GM12801 (cell line): ENCODE data around the gene CRBN.

ENCODE experiments used
- TF ChIP-seq, protein P1 (sequence below): IDR thresholded peaks from one replicate; pipeline ENCODE4 v1.5.1; 2011; ENCODE audit warnings: control low read depth; ENCODE audit not compliant: insufficient read length; ENCODE audit errors: extremely low read depth

The CRBN gene

DNA sequence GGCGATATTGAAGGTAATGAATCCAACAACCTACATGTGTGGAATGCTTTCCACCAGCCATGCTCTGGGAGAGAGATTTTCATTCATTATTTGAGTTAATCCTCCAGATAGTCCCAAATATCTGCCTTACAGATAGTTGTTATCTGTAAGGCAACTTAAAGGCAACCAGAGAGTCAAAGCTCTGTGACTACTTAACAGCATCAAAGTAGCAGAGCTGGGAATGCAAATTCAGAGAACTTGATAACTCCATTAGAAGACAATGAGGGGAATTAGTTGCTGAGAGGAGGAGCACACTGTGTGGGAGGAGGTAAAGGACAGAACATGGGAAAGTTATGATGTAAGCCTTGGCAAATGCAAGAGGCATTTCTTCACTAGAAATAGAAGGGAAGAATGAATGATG is 10.5 kb upstream of the CRBN start:
- TF ChIP-seq, protein P1, sequence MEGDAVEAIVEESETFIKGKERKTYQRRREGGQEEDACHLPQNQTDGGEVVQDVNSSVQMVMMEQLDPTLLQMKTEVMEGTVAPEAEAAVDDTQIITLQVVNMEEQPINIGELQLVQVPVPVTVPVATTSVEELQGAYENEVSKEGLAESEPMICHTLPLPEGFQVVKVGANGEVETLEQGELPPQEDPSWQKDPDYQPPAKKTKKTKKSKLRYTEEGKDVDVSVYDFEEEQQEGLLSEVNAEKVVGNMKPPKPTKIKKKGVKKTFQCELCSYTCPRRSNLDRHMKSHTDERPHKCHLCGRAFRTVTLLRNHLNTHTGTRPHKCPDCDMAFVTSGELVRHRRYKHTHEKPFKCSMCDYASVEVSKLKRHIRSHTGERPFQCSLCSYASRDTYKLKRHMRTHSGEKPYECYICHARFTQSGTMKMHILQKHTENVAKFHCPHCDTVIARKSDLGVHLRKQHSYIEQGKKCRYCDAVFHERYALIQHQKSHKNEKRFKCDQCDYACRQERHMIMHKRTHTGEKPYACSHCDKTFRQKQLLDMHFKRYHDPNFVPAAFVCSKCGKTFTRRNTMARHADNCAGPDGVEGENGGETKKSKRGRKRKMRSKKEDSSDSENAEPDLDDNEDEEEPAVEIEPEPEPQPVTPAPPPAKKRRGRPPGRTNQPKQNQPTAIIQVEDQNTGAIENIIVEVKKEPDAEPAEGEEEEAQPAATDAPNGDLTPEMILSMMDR, result no peak

DNA sequence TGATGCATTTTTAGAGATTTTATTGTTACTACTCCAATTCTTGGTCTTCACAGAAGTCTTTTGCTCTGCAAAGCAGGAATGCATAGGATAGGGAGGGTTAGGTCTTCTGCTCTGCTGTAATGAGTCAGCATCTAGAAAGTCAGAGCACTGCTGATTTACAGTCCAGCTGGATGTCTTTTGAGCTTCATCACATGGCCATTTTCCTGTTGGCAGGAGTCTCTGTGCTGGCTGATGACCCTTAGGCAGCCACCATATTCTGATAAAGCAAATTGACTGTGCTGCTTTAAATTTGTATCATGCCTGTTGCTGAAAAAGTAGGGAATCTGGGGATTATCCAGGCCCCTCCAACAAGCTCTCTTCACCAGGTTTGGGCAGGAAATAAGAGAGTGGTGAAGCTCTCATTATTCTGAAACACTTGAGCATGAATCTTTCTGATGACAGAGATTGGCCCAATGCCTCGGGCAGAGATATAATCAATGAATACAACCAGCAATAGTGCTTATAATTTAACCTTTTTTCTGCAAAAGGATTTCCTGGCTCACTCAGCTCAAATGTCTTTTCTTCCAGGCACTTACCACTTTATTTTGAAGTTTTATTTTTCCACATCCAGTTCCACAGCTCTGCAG is 9.7 kb upstream of the CRBN start:
- TF ChIP-seq, protein P1, result no peak

DNA sequence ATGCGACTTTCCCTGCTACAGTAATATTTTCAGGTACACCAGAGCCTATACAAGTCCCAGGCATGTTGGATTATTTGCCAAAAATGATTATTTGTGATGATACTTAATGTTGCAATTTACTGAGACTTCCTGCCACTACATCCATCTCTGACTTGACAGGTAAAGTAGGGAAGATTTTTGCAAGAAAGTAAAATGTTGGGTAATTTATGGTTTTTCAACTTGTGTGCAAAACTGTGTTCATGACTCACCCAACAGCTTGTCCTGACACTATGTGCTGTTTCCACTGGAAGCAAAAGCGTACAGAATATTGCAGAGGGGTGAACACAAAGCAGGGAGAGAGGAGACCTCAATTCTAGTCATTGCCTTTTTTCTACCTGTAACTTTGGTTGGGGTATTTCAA is 5.4 kb upstream of the CRBN start:
- TF ChIP-seq, protein P1, result no peak

DNA sequence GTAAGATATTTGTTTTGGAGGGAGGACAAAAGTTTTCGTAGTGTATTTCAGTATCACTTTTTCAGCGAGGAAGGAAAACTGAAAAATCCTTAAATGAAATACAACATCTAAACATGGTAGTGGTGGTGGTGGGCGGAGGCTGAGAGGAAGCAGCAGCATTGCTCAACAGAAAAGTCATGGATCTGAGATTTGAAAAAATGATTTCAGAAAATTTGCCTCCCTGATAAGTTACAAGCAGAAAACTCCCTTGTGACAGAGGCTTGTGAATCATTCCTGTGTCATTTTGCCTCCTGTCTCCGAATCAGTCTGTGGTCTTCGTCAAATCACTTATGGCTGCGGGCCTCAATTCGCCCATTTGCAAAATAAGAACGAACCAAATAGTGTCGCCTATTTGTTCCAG is 965 bp upstream of the CRBN start:
- TF ChIP-seq, protein P1, result no peak

DNA sequence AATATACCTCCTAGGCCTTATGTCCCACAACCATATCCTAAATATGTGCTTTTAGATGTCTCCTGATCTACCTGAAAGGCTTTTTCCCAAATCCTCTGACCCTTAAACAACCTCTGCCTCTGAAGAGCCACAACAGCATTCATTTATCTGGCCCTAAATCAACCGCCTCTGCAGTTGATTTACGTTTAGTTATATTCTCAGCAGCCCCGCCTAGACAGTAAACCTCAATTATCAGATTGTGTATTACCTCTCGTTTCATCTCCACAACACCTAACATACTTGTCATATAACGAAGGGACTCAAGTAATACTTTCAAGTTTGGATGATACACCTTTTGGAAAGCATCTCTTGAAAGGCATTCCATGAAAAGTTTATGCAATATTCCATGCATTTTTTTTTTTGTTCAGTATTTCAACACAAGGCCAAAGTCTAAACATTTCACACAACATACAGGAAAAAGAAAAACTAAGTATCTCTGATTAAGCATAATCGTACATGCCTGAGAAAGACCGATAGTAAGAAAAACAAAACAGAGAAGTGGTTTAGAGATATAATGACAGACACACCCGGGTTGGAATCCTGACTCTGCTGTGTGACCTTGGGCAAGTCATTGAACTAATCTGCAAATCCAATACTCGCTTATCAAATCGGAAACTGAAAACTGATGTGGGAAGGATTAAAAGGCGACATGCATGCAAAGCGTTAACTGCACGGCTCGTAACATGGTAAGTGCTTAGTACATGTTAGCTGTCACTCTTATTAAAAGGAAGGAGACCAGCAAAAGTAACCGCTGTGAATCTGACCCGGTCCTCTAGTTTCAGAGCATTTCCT is 778 bp downstream of the CRBN start:
- TF ChIP-seq, protein P1, result no peak

DNA sequence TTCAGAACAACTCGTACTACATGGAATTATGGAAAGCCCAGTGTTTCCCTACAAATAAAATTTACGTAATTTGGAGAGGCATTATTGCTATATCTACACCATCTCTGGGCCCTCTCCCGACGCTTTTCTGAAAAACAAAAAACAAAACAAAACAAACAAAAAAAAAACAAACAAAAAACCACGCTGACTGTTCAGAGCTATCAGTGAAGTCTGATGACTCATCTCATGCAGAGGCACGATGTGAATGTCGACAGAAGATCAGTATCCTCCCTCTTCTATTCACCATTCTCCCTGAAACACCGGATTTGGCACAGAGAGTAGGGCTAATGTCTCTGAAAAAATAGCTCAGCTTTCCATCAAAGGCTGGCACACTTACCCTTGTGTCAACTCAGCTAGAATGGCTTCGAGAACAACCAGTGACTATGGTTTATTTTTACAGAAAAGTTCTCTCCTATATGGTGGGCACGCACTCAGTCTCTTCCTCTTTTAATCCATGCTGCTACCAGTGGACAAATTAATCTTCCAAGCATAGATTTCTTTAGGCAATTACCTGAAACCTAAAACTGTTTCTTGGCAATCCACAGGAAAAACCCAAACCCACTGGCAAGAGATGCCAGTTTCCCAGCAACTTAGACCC is 1.5 kb downstream of the CRBN start:
- TF ChIP-seq, protein P1, result no peak

DNA sequence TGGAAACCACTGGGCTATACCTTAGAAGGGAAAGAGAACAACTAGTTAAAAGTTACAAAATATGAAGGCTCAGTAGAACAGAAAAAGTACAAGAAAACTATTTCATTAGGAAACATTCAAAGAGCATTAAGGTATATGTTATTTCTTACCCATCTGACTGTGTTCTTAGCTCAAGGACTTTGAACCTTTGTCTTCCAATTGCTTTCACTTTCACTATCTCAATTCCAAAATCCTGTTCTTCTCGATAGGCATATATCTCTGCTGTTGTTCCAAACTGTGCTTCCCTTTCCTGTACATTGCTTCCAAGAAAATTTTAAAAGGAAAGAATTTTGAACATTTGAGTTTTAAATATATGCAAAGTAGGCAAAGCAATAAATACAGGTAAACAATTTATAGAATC is 6.9 kb downstream of the CRBN start:
- TF ChIP-seq, protein P1, result no peak
